COR-L47 (cell line): Measurements from ENCODE around the gene DYTN.

Experiments used
- DNase-seq: peaks from one replicate; lab custom pipeline; 2025; lab: John Stamatoyannopoulos, UW

The DYTN gene

GRCh38 chr2:206611736-206612135, 106.5 kb downstream of the DYTN start:
- DNase-seq, result no peak

- DNase-seq, result no peak
Measured at GRCh38 chr2:206611191-206611590, 107.0 kb downstream of the DYTN start.

GRCh38 chr2:206610451-206610850, 107.7 kb downstream of the DYTN start:
- DNase-seq, result no peak

GRCh38 chr2:206603243-206603642, 115.0 kb downstream of the DYTN start:
- no peak for DNase-seq
